Measurements from ENCODE around the gene ALK.

DNA sequence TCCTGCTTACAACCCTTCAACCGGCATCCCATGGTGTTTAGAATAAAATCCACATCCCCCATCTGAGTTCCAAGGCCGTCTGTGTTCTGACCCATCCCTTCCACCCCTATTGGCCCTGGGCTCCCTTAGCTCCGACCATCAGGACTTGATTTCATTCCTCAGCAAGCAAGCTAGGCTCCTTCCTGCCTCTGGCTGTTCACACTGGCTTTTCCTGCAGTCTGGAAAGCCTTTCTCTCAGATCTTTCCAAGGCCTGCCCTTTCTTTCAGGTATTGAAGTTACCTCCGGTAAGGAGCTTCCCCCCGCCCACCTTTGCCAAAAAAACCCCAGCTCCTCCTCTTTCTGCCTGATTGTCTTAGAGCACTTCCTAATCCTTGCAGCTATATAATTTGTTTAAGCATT is 719.4 kb downstream of the ALK start:
- TF ChIP-seq GATA2 (IDR thresholded peaks at IDR 0.05; ENCODE audit: low read depth, low read length) (peak; percentile 31; the same call in 1 of the 2 replicates), GATA3 (IDR thresholded peaks at IDR 0.05; ENCODE audit: low read depth, low read length) (no peak)
